HEK293 (cell line): ENCODE data around the gene MRPL54.

Experiments
- CTCF ChIA-PET: fragments of 350-600 bp; formaldehyde crosslinking; extraction: SDS; loops from one replicate; lab custom pipeline; 2021; ENCODE audit warnings: antibody characterized with exemption; lab: Yijun Ruan, JAX
- POLR2A ChIA-PET: fragments of 300-600 bp; formaldehyde crosslinking; extraction: SDS; loops from one replicate; lab custom pipeline; 2020; ENCODE audit warnings: antibody characterized with exemption, inconsistent platforms; lab: Yijun Ruan, JAX
- H3K27ac ChIP-seq: fragments of 200-500 bp; sonication (Bioruptor generic); 2 replicates; pipeline ENCODE4 v1.5.1; 2014; ENCODE audit warnings: low read depth, low read length, control low read depth, inconsistent platforms; ENCODE audit errors: extremely low read depth
- H3K36me3 ChIP-seq, 2 experiments: fragments of 200-500 bp in 1 of 2; sonication (Bioruptor generic) in 1 of 2; 1 replicate in 1 of 2; 2 replicates in 1 of 2; pipeline ENCODE4 v1.5.1; 2014 to 2017; ENCODE audit warnings: inconsistent platforms in 2 of 2, low read length in 2 of 2; ENCODE audit not compliant: control insufficient read depth in 2 of 2, insufficient read depth in 1 of 2
- H3K4me1 ChIP-seq: fragments of 200-500 bp; sonication (Bioruptor generic); 2 replicates; pipeline ENCODE4 v1.5.1; 2014; ENCODE audit warnings: mild to moderate bottlenecking, low read length, inconsistent platforms; ENCODE audit not compliant: control insufficient read depth, insufficient read depth
- H3K4me3 ChIP-seq: 2 replicates; pipeline ENCODE4 v1.5.1; 2011; ENCODE audit warnings: low read depth, mild to moderate bottlenecking, control low read depth, low read length, moderate library complexity
- H3K9me3 ChIP-seq: fragments of 200-500 bp; sonication (Bioruptor generic); 2 replicates; pipeline ENCODE4 v1.5.1; 2014; ENCODE audit warnings: low read depth, low read length, inconsistent platforms; ENCODE audit not compliant: control insufficient read depth, insufficient read depth
- GLIS2 ChIP-seq: fragments of 450-650 bp; formaldehyde crosslinking; IDR thresholded peaks from 2 replicates; pipeline ENCODE4 v1.5.1; 2016; ENCODE audit warnings: missing biosample characterization, missing genetic modification characterization
- HOXC10 ChIP-seq: sonication (generic); formaldehyde crosslinking; IDR thresholded peaks from 2 replicates; pipeline ENCODE4 v1.8.1; 2023; ENCODE audit warnings: mild to moderate bottlenecking, missing genetic modification reagents
- KLF8 ChIP-seq: fragments of 450-650 bp; formaldehyde crosslinking; IDR thresholded peaks from 2 replicates; pipeline ENCODE4 v1.5.1; 2016; ENCODE audit warnings: missing biosample characterization, missing genetic modification characterization
- OSR2 ChIP-seq: fragments of 450-650 bp; formaldehyde crosslinking; IDR thresholded peaks from 2 replicates; pipeline ENCODE4 v1.5.1; 2016; ENCODE audit warnings: missing biosample characterization, missing genetic modification characterization
- SP2 ChIP-seq: fragments of 450-650 bp; formaldehyde crosslinking; IDR thresholded peaks from 2 replicates; pipeline ENCODE4 v1.5.1; 2016; ENCODE audit warnings: missing biosample characterization, missing genetic modification characterization
- ZNF133 ChIP-seq: fragments of 450-650 bp; formaldehyde crosslinking; IDR thresholded peaks from 2 replicates; pipeline ENCODE4 v1.5.1; 2016; ENCODE audit warnings: missing biosample characterization, missing genetic modification characterization
- ZNF341 ChIP-seq: fragments of 450-650 bp; formaldehyde crosslinking; IDR thresholded peaks from 2 replicates; pipeline ENCODE4; 2016; ENCODE audit warnings: low read depth, missing biosample characterization, missing genetic modification characterization
- ZNF350 ChIP-seq: fragments of 450-650 bp; formaldehyde crosslinking; IDR thresholded peaks from 2 replicates; pipeline ENCODE4 v1.5.0; 2017; ENCODE audit warnings: missing biosample characterization, mild to moderate bottlenecking, missing genetic modification characterization
- ZNF366 ChIP-seq: fragments of 450-650 bp; formaldehyde crosslinking; conservative IDR thresholded peaks from 2 replicates; pipeline ENCODE4 v1.5.1; 2016; ENCODE audit warnings: missing biosample characterization, missing genetic modification characterization
- ZNF510 ChIP-seq: fragments of 450-650 bp; formaldehyde crosslinking; IDR thresholded peaks from 2 replicates; pipeline ENCODE4 v1.5.1; 2018; ENCODE audit warnings: mild to moderate bottlenecking, missing genetic modification characterization, missing biosample characterization; ENCODE audit not compliant: insufficient replicate concordance
- ZNF558 ChIP-seq: fragments of 450-650 bp; formaldehyde crosslinking; IDR thresholded peaks from 2 replicates; pipeline ENCODE4 v1.5.1; 2016; ENCODE audit warnings: missing biosample characterization, missing genetic modification characterization
- ZNF623 ChIP-seq: fragments of 450-650 bp; formaldehyde crosslinking; IDR thresholded peaks from 2 replicates; pipeline ENCODE4 v1.5.1; 2016; ENCODE audit warnings: missing biosample characterization, missing genetic modification characterization
- ZNF626 ChIP-seq: fragments of 450-650 bp; sonication (Bioruptor Pico); formaldehyde crosslinking; IDR thresholded peaks from 2 replicates; pipeline ENCODE4 v1.5.1; 2018; ENCODE audit warnings: missing biosample characterization, missing genetic modification characterization, inconsistent platforms
- ZNF707 ChIP-seq: fragments of 450-650 bp; formaldehyde crosslinking; IDR thresholded peaks from 2 replicates; pipeline ENCODE4 v1.5.1; 2016; ENCODE audit warnings: missing biosample characterization, missing genetic modification characterization
- TF ChIP-seq, protein P1 (sequence below): fragments of 450-650 bp; formaldehyde crosslinking; IDR thresholded peaks from 2 replicates; pipeline ENCODE4 v1.5.1; 2016; ENCODE audit warnings: missing biosample characterization, missing genetic modification characterization
- TF ChIP-seq, protein P2 (sequence below): fragments of 450-650 bp; formaldehyde crosslinking; IDR thresholded peaks from 2 replicates; pipeline ENCODE4 v1.5.1; 2016; ENCODE audit warnings: missing biosample characterization, missing genetic modification characterization
- TF ChIP-seq, protein P3 (sequence below): fragments of 450-650 bp; formaldehyde crosslinking; IDR thresholded peaks from 2 replicates; pipeline ENCODE4 v1.5.1; 2017; ENCODE audit warnings: missing biosample characterization, missing genetic modification characterization
- TF ChIP-seq, protein P4 (sequence below): fragments of 450-650 bp; formaldehyde crosslinking; IDR thresholded peaks from 2 replicates; pipeline ENCODE4 v1.5.0; 2017; ENCODE audit warnings: missing biosample characterization, missing genetic modification characterization, borderline replicate concordance
- TF ChIP-seq, protein P5 (sequence below): fragments of 450-650 bp; formaldehyde crosslinking; IDR thresholded peaks from 2 replicates; pipeline ENCODE4 v1.5.1; 2016; ENCODE audit warnings: missing biosample characterization, missing genetic modification characterization, borderline replicate concordance

Gene MRPL54

DNA sequence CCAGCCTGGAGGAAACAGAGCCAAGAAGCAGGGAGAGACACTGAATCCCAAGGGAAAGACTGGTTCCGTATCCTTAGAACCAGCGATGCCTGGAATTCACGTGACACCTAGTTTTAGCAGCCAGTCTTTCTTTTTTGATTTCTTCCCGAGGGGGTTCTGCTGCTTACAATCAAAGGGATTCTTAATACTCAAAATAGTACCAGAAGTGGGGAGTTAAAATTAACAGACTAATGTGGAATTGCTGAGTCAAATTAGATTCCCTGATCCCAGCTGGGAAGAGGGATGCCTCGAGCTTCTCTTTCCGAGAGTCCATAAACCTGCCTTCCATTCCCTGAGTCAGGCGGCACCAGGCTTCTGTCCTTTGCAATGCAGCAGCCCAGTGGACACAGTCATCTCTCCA, 28.5 kb downstream of the MRPL54 start:
- Histone ChIP-seq H3K27ac (no peak overlapping the region), H3K9me3 (no peaks in the 10 kb centered on the region), H3K4me3 (no peak overlapping the region), H3K36me3 (no peaks in the 10 kb centered on the region), H3K4me1 (no peaks in the 10 kb centered on the region)
- POLR2A ChIA-PET: no interaction called here
- no peak for TF ChIP-seq GLIS2 (tag by site-specific recombination)
- TF ChIP-seq ZNF707 (tag by site-specific recombination): peak; percentile 74
- TF ChIP-seq ZNF626 (tag by site-specific recombination): no peak
- no peak for TF ChIP-seq ZNF350 (tag by site-specific recombination)
- CTCF ChIA-PET: no interaction called here

DNA sequence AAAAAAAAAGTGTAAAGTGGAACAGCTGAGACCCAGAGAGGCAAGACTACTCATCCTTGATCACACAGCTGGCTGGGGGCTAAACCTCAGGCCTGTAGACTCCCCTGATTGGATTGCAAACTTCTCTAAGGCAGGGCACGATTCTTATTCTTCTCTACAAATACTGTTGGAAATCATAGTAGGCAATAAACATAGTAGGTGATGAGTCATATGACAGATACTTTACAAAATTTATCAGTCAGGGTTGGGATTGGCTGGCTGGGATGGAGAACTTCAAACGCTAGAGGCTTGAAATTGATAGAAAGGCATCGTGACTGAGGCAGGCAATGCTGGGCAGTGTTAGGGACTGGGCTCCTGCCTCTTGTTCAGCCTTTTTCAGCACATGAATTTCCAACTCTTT, 29.6 kb downstream of the MRPL54 start:
- CTCF ChIA-PET: interaction anchor here (0.6 kb wide), 1 partner anchor 401 kb away, joined by 3 read pairs; no protein-coding TSS in a partner anchor
- Histone ChIP-seq H3K4me3 (no peak overlapping the region), H3K36me3 (no peaks in the 10 kb centered on the region), H3K4me1 (no peaks in the 10 kb centered on the region), H3K27ac (no peak overlapping the region)
- POLR2A ChIA-PET: no interaction called here
- TF ChIP-seq ZNF133: no peak
- TF ChIP-seq SP2 (tag by site-specific recombination): no peak
- no peak for TF ChIP-seq OSR2
- no peak for TF ChIP-seq ZNF341 (tag by site-specific recombination)
- TF ChIP-seq, protein P1, sequence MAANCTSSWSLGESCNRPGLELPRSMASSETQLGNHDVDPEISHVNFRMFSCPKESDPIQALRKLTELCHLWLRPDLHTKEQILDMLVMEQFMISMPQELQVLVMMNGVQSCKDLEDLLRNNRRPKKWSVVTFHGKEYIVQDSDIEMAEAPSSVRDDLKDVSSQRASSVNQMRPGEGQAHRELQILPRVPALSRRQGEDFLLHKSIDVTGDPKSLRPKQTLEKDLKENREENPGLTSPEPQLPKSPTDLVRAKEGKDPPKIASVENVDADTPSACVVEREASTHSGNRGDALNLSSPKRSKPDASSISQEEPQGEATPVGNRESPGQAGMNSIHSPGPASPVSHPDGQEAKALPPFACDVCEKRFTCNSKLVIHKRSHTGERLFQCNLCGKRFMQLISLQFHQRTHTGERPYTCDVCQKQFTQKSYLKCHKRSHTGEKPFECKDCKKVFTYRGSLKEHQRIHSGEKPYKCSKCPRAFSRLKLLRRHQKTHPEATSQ (tag by site-specific recombination): no peak
- no peak for TF ChIP-seq HOXC10
- TF ChIP-seq, all 188 proteins: peak for 0
- no peaks in the 10 kb centered on the region for H3K9me3 ChIP-seq

DNA sequence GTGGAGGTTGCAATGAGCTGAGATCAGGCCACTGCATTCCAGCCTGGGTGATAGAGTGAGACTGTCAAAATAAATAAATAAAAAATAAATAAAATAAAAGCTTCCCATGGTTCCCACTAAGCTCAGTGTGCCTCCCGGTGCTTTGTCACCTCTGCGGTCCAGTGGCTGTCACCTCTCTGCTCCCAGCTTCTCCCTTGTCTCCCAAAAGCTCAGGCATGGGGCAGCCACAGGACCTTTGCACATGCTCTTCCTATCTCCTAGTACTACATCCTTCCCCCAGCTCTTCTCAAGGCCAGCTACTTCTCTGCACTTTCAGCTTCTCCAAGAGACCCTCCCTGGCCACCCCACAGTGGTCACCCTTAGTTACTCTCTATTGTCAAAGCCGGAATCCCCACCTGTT, 31.3 kb downstream of the MRPL54 start:
- Histone ChIP-seq H3K4me3 (no peak overlapping the region), H3K36me3 (no peaks in the 10 kb centered on the region), H3K9me3 (no peaks in the 10 kb centered on the region), H3K4me1 (no peaks in the 10 kb centered on the region), H3K27ac (no peak overlapping the region)
- ChIA-PET CTCF (interaction anchor here (0.5 to 1.4 kb wide), 6 partner anchors 9 to 659 kb away, joined by 3 to 6 read pairs (median 3); no protein-coding TSS in a partner anchor), POLR2A (interaction anchor here (0.8 kb wide), 1 partner anchor 196 kb away, joined by 4 read pairs; no protein-coding TSS in a partner anchor)
- TF ChIP-seq ZNF623 (tag by site-specific recombination) (peak; percentile 97), ZNF558 (no peak), ZNF366 (no peak), KLF8 (no peak), ZNF510 (tag by site-specific recombination) (no peak)
- TF ChIP-seq, protein P2, sequence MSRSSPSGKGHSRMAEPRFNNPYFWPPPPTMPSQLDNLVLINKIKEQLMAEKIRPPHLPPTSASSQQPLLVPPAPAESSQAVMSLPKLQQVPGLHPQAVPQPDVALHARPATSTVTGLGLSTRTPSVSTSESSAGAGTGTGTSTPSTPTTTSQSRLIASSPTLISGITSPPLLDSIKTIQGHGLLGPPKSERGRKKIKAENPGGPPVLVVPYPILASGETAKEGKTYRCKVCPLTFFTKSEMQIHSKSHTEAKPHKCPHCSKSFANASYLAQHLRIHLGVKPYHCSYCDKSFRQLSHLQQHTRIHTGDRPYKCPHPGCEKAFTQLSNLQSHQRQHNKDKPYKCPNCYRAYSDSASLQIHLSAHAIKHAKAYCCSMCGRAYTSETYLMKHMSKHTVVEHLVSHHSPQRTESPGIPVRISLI (tag by site-specific recombination): no peak
- TF ChIP-seq, protein P3, sequence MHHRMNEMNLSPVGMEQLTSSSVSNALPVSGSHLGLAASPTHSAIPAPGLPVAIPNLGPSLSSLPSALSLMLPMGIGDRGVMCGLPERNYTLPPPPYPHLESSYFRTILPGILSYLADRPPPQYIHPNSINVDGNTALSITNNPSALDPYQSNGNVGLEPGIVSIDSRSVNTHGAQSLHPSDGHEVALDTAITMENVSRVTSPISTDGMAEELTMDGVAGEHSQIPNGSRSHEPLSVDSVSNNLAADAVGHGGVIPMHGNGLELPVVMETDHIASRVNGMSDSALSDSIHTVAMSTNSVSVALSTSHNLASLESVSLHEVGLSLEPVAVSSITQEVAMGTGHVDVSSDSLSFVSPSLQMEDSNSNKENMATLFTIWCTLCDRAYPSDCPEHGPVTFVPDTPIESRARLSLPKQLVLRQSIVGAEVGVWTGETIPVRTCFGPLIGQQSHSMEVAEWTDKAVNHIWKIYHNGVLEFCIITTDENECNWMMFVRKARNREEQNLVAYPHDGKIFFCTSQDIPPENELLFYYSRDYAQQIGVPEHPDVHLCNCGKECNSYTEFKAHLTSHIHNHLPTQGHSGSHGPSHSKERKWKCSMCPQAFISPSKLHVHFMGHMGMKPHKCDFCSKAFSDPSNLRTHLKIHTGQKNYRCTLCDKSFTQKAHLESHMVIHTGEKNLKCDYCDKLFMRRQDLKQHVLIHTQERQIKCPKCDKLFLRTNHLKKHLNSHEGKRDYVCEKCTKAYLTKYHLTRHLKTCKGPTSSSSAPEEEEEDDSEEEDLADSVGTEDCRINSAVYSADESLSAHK (tag by site-specific recombination): no peak
- TF ChIP-seq, protein P4, sequence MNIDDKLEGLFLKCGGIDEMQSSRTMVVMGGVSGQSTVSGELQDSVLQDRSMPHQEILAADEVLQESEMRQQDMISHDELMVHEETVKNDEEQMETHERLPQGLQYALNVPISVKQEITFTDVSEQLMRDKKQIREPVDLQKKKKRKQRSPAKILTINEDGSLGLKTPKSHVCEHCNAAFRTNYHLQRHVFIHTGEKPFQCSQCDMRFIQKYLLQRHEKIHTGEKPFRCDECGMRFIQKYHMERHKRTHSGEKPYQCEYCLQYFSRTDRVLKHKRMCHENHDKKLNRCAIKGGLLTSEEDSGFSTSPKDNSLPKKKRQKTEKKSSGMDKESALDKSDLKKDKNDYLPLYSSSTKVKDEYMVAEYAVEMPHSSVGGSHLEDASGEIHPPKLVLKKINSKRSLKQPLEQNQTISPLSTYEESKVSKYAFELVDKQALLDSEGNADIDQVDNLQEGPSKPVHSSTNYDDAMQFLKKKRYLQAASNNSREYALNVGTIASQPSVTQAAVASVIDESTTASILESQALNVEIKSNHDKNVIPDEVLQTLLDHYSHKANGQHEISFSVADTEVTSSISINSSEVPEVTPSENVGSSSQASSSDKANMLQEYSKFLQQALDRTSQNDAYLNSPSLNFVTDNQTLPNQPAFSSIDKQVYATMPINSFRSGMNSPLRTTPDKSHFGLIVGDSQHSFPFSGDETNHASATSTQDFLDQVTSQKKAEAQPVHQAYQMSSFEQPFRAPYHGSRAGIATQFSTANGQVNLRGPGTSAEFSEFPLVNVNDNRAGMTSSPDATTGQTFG (tag by site-specific recombination): no peak
- TF ChIP-seq, protein P5, sequence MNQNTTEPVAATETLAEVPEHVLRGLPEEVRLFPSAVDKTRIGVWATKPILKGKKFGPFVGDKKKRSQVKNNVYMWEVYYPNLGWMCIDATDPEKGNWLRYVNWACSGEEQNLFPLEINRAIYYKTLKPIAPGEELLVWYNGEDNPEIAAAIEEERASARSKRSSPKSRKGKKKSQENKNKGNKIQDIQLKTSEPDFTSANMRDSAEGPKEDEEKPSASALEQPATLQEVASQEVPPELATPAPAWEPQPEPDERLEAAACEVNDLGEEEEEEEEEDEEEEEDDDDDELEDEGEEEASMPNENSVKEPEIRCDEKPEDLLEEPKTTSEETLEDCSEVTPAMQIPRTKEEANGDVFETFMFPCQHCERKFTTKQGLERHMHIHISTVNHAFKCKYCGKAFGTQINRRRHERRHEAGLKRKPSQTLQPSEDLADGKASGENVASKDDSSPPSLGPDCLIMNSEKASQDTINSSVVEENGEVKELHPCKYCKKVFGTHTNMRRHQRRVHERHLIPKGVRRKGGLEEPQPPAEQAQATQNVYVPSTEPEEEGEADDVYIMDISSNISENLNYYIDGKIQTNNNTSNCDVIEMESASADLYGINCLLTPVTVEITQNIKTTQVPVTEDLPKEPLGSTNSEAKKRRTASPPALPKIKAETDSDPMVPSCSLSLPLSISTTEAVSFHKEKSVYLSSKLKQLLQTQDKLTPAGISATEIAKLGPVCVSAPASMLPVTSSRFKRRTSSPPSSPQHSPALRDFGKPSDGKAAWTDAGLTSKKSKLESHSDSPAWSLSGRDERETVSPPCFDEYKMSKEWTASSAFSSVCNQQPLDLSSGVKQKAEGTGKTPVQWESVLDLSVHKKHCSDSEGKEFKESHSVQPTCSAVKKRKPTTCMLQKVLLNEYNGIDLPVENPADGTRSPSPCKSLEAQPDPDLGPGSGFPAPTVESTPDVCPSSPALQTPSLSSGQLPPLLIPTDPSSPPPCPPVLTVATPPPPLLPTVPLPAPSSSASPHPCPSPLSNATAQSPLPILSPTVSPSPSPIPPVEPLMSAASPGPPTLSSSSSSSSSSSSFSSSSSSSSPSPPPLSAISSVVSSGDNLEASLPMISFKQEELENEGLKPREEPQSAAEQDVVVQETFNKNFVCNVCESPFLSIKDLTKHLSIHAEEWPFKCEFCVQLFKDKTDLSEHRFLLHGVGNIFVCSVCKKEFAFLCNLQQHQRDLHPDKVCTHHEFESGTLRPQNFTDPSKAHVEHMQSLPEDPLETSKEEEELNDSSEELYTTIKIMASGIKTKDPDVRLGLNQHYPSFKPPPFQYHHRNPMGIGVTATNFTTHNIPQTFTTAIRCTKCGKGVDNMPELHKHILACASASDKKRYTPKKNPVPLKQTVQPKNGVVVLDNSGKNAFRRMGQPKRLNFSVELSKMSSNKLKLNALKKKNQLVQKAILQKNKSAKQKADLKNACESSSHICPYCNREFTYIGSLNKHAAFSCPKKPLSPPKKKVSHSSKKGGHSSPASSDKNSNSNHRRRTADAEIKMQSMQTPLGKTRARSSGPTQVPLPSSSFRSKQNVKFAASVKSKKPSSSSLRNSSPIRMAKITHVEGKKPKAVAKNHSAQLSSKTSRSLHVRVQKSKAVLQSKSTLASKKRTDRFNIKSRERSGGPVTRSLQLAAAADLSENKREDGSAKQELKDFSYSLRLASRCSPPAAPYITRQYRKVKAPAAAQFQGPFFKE (tag by site-specific recombination): no peak
